HL-60/S4 treated with retinoic acid at 250 ng/mL for 4 days and 3 days (cell line): Measurements from ENCODE around the gene TANGO2.

Experiments
- in situ Hi-C: fragments of 300-500 bp; cut with MboI; formaldehyde crosslinking; loops from 2 replicates; pipeline ENCODE4 v1.7.0; 2022; ENCODE audit warnings: low sequenced_read_pairs

Gene TANGO2

DNA sequence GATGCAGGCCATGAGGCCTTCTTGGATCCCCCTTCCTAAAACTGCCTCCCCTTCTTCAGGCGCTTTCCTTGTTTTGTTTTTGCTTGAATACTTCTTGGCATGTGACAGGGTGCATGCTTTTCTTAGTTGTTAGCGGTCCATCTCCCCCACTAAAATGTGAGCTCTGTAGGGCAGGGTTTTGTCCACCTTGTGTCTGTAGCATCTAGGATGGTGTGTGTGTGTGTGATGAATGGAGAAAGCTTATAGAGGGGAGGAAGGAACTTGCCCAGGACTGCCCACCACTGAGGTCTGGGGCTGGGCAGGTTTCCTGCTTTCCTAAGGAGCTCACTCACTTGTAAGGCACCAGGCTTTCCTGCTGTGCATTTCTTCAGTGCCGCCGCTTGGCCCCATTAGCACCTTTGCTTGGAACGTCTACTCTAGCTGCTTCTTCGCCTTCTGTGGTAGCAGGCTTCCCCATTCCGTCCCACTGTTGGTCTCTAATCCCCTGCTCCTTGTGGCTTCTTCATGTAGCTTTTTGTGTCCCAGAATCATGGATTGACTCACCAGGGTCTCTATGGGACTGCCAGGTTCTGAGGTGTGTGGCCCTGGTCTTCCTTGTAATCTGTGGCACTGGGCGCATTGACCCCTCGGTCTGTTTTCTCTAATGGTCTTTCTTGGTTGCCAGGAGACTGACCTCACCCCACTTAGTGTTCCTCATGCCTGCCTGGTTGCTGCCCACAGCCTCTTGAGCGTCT, 62.4 kb downstream of the TANGO2 start:
- in situ Hi-C loops = no loop called here

DNA sequence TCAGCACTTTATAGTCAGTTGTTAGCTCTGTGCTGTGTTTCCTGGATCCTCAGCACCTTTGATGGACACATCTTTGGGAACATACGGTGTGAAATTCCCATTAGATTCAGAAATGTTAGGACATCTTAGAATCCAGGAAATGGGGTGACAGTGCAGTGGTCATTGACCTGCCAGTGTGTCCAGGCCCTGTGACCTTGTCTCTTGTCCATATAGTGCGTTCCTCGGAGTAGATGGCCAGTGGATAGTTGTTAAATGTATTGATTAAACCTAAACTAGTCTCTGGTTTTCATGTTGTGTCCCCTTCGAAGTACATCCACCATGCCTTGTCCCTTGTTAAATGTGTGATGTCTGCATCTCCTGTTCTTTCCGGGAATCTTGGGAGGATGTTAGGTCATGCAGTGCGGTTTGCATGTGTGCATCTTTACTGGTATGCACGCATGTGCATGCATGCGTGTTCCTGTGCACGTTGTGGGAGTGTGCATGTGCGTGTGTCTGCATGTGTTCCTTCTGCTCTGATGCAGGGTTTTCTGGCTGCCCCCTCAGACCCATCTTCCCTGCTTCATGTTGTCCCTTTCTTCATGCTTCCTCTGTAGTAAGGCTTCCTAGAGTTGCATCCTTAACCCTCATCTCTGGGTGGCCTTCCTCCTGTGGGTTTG, 63.1 kb downstream of the TANGO2 start:
- in situ Hi-C loops = no loop called here

DNA sequence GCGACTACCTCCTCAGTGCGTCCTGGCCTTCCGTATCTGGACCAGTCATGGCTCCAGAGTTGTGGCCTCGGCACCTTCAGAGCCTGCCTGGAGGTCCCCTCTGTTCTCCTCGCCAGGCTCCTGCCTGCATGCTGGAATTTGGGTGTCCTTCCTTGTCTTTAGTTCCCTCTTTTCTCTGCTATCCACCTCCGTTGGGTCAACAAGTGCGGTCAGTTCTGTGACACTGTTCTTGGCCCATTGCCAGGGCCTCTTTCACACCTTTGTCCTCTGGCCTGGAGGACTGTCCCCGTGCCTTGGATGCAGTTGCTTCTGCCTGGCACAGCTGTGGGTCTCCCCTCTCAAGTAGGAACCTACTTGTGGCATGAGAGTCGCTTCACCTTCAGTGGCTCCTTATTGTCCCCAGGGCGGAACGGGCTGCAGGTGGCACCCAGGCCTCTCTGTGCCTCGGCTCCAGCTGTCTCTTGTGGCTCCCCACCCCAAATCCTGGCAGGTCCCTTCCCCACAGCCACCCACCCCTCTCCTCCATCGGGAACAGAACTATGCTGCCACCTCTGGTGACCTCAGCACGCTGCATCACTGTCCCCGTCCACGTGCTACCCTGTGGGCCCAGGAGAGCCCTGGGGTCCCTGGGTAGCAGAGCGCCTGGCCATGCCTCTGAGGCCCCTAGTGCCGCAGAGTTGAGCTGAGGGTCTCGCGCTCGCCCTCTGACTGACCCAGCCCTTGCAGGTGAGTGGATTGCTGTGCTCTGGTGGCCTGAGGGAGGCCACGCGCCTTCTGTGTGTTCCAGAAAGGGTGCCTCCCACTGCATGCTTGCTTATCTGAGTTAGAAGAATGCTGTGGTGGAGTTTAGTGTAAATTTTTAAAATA, 63.9 kb downstream of the TANGO2 start:
- in situ Hi-C loops = no loop called here

DNA sequence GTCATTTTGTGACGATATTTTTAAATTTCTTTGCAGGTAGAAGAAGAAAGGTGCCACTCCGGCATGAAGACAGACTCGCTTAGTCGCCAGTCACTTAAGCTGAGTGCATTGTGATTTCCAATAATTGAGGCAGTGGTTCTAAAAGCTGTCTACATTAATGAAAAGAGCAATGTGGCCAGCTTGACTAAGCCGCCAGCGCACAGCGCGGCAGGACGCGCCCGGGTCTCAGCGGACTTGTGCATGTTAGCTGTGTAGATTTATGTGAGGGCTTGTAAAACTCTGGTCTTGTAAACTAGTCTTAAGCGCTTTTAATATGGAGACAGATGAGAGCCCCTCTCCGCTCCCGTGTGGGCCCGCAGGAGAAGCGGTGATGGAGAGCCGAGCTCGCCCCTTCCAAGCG, 64.7 kb downstream of the TANGO2 start:
- in situ Hi-C loops = no loop called here

DNA sequence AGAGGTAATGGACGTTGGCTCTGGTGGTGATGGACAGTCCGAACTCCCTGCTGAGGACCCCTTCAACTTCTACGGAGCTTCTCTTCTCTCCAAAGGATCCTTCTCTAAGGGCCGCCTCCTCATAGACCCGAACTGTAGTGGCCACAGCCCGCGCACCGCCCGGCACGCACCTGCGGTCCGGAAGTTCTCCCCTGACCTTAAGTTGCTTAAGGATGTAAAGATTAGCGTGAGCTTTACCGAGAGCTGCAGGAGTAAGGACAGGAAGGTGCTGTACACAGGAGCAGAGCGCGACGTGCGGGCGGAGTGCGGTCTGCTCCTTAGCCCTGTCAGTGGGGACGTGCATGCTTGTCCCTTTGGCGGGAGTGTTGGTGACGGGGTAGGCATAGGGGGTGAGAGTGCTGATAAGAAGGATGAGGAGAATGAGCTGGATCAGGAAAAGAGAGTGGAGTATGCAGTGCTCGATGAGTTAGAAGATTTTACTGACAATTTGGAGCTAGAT, 65.2 kb downstream of the TANGO2 start:
- in situ Hi-C loops = no loop called here

DNA sequence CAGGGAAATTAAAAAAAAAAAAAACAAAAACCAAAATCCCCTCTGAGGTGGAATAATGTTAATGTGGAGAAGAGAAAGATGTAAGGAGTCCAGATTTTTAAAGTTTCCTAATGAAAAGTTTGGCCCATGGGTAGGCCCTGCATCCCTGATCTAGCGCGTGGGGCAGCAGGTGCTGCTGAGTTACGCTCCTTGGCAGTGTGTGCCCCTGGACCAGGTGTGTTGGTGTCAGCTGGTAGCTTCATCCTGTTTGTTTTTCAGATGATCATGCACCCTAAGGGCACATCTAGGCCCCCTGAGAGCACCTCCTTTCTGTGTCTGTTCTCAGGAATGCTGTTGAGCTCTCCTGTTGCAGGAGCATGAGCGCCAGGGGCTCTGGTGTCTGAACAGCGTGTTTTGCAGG, 65.9 kb downstream of the TANGO2 start:
- in situ Hi-C loops = no loop called here

DNA sequence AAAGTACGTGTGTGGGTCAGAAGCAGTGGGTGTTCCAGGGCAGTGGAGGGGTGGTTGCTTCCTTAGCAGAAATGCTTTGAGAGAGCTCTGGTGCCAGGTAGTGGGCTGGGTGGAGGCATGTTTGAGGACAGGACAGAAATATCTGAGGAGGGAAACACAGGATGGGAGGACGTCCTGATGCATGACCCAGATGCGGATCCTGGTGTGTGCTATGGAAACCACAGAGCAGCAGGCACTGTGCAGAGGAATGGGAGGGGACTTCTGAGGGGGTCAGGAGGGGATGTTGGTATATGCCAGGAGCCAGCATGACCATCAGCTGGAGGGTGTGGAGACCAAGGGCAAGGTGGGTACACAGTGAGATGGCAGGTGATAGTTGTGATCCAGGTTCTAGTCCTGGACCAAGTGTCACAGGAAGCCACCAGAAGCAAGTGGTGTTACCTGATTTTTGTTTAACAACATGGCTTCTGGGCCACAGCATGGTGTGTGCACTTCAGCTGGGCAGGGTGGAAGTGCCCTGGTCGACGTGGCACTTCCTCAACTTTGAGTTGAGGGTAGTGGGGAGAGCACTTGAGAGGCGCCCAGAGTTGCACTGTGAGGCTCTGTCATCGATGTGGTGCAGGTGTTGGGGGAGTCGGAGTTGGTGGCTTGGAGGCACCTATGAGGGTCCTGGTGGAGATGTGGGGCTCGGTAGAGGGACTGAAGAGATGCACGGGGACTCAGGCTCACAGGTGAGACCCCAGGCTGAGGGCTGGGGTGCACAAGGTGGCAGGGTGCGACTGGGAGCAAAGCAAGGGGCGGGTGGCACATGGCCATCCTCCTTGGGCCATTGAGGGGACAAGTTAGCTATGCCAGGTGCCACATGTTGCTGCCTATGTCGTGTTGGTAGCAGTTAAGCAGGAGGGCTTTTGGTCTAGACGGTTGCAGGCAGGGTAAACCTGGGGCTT, 66.7 kb downstream of the TANGO2 start:
- in situ Hi-C loops = no loop called here

DNA sequence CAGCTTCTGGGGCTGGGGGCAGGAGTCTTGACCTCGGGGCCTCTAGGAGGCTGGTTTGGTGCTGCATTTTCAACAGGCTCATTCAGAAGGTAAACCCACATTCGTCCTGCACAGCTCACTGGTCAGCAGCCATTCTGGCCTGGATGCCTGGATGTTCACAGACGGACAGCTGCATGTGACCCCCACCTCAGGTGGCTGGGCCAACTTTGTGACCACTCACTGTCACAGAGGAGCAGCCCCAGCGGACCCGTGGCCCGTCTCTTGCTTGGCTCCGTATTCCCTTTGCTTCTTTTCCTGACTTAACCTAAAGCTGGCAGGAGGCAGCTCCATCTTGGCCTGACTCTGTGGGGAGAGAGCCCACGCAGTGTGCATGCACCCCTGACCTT, 67.3 kb downstream of the TANGO2 start:
- in situ Hi-C loops = no loop called here

DNA sequence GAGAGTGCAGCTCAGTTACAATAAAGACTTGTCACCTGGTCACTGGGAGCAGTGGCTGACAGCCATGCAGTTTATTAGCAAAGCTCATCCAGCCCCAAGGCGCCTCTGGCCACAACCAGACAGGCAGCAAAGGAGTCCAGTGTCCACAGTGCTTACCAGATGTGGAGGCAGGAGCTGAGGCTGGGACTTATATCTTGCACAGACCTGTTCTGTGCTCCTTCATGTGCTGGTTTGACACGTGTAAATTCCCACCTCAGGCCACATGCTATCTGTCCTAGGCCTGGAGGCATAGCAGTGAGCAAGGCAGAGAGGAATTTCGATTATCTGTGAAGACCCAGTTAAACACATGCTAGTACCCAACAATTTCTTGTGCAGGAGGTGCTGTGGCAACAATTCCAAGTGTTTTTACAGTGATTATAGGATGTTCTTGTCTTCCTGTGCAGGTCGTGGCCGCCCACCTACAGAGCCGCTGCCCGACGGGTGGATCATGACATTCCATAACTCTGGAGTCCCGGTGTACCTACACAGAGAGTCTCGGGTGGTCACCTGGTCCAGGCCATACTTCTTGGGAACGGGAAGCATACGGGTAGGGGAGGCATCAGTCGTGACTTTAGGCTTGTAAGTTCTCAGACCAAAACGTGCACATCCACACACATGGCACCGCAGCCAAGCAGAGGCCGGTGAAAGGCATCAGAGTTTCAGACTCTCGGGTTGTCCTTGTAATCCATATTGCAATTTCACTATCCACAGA, 68.5 kb downstream of the TANGO2 start:
- in situ Hi-C loops = no loop called here

DNA sequence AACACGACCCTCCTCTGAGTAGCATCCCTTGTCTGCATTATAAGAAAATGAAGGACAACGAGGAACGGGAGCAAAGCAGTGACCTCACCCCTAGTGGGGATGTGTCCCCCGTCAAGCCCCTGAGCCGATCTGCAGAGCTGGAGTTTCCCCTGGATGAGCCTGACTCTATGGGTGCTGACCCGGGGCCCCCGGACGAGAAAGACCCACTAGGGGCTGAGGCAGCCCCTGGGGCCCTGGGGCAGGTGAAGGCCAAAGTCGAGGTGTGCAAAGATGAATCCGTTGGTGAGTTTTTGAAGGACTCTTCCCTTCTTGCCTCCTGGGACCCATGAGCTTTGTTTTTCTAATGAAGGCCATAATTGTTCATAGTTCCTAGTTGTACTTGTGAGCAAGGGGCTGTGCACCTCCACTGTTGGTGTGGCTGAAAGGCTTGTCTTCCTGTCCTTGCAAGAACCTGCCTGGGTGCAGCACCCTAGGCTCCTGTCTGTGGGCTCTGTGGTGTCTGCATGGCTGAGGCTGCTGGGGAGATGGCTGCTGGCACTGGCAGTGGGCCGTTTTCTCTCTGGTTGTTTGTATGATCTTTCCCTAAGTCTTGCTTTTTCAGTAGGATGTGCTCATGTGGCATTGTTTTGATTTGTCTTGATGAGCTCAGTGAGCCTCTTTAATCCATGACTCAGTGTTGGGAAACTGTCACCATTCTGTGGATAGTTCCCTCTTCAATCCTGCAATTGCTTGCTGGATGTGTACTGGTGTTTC, 69.2 kb downstream of the TANGO2 start:
- in situ Hi-C loops = no loop called here

DNA sequence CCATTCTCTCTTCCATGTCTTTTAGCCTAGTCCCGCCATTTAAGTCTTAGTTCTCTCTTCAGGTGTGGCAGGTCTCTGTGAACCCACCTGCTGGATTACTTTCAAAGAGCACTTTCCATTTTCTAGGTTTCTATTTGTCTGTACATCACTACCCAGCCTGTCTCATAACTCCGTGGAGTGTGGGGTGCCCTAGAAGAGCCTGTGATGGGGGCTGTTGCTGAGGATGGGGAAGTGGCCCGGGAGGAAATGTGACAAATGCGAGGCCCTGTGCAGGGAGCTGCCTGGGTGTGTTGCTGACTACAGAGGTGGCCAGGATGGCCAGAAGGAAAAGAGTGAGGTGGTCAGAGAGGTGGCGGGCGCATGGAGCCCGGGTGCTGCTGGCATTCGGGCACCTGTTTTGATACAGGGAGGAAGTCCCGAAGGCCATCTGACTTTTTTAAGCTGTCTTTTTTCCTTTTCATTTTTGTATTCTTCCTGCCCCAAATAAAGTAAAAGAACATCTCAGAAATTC, 69.9 kb downstream of the TANGO2 start:
- in situ Hi-C loops = no loop called here

DNA sequence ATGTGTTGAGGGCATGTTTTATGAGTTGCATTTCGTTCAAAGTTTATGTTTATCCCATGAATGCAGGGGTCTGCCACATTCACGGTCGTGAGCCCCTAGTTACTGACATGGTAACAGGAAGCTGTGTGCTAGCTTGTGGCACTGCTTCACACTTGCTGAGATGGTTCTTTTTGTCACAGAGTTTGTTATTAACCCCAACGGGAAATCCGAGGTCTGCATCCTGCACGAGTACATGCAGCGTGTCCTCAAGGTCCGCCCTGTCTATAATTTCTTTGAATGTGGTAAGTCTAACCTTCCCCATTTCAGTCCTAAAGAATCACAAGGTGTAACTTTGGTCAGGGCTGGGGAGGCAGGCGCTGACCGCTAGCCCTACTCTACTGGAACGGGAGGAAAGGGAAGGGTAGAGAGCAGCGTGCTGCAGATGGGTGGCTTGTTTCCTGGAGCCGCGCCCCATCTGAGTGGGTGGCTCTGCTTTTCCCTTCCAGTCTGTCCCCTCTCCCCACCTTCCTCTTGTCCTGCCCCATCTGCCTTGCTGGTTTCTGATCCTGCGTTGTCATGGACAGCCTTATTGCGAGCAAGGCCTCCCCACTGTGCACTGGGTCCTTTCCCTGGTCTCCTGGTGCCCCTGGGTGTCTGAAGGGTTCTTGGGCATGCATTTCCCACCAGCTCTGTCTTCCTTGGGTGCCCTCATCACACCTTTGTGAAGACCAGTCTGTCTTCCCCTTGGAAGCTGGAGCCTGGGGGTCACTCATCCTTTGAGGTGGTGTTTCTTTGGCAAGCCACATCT, 71.0 kb downstream of the TANGO2 start:
- in situ Hi-C loops = no loop called here

DNA sequence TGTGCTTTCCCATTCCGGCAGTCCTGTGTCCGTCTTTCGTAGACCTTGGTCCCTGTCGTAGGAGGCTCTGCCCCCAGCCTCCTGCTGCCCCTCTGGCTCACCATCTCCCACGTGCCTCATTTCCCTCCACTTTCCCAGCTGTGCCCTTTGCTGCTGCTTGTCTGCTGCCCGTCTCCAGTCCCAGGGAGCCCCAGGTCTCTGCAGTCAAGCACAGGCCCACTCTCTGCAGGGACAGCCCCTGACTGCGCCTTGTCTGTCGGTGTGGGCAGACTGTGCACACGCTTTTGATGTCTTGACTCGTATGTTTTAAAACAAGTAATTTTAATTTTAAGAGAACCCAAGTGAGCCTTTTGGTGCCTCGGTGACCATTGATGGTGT, 71.6 kb downstream of the TANGO2 start:
- in situ Hi-C loops = no loop called here

DNA sequence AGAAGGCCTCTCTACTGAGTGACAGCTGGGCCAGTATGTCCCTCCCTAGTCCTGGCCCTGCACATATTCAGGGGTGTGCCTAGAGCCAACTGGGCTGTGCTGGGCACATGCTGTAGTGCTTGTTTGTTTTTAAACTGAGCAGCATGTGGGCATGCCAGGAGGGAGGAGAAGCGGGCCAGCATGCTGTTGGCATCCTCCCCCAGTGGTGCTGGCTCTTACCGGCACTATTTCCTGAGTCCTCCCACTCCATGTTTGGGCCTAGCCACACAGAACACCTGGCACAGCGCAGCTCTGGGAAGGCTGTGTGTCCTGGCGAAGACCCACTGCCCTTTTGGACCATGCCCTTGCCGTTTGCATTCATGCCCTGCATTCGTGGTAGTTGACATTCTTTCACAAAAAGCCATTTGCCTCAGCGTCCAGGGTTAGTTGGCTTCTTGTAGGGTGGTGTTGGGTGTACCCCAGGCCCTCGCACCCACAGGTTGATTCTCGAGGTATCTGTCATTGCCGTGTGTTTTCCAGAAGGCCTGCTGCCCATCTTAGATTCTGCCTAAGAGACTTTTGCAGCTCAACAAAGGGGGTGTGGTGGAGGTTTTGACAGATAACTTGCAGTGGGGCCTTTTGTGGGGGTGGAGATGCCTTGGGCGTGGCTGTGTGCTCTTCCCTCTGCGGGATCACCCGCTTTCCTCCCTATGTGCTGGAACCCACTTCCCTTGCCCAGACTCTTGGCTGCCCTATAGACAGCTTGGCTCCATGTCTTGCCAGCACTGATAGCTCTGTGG, 72.7 kb downstream of the TANGO2 start:
- in situ Hi-C loops = no loop called here

DNA sequence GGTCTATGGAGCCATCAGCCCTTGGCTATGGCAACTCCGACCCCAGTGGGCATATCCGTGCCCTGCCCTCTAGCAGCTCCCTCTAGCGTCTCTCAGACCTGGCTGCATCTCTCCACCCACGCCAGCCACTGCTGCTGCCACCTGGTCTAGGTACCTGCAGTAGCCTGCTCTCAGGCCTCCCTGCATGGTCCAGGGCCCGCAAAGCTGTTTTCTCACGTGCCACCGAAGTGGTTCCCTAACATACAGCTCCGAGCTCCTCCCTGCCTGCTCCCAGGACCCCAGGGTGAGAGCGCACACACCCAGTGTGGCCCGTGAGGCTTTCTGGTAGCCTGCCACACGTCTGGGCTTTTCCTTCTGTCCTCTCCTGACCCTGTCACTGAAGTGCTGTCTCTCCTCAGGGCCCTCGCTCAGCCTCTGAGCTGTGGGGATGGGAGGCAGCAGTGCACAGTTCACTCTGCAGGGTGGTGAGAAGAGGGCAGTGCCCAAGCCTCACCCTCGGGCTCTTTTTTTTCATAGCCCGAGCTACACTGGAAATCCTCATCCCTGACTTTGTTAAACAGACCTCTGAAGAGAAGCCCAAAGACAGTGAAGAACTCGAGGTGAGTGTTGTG, 73.4 kb downstream of the TANGO2 start:
- in situ Hi-C loops = no loop called here

DNA sequence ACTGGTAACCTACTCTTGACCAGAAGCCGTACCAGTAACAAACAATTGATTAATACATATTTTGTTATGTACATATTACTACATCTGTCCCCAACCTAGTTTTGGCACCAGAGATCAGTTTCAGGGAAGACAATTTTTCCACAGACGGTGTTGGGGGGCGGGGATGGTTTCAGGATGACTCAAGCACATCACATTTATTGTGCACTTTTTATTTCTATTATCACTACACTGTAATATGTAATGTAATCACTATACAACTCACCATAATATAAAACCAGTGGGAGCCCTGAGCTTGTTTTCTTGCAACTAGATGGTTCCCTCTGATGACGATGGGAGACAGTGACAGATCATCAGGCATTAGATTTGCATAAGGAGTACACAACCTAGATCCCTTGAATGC, 74.6 kb downstream of the TANGO2 start:
- in situ Hi-C loops = no loop called here
